GM15510 (cell line): ENCODE data around the gene HS2ST1.

Source experiments
- POLR2A ChIP-seq: IDR thresholded peaks from 3 replicates; pipeline ENCODE4 v1.6.1; 2011; ENCODE audit warnings: borderline replicate concordance; ENCODE audit not compliant: insufficient read length; ENCODE audit errors: extremely low read depth

Gene HS2ST1

GRCh38 chr1:86991549-86992186, 77.2 kb downstream of the HS2ST1 start:
- TF ChIP-seq POLR2A: no peak

DNA sequence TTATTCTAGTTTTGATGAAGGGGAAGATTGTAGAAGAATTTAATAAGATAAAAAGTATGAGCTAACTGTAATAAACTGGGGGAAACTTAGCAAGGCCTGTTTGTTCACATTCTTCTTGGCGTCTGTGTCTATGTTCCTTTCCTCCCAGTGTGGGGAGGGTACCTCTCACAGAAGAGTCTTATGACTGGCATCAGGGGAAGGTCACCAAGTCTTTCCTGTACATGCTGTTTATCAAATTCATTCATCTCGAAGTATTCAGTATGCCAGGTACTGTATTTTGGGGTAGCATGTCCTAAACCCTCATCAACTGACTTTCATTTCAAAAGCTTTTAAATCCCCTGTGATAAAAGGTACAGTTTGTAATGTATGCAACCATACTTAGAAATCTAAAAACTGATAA, 78.4 kb downstream of the HS2ST1 start:
- TF ChIP-seq POLR2A: no peak

DNA sequence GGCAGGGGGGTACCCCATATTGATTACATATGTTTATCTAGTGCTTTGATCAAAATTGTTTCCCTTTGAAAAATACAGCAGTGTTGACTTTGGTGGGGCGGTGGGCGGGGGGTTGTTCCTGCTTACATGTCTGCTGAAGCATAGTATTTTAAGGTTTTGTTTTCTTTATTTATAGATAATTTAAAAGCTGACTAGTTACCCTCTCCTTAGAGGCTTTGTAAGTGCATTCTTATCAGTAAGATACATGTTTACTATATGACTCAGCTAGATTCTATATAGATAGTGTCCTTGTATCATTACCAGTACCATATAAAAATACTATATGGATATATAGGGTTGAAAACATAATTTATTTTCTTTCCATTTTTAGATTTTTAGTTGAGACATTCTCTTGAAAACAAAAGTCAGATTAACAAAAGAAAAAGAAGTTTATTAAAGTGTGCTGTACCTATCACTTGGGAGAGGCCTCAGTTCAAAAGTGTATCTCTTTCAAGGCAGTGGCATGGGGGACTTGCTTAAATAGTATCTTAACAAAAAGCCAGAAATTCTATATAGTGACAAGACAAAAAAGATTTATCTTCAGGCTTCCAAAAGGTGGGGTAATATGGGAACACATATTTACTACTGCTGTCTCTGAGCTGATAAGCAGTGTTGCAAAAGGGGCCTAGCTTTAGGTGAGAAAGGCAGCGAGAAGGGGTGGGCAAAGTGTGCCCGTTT, 79.0 kb downstream of the HS2ST1 start:
- TF ChIP-seq POLR2A: no peak

- TF ChIP-seq POLR2A: no peak
Observed at GRCh38 chr1:86994061-86994460, 79.6 kb downstream of the HS2ST1 start.

DNA sequence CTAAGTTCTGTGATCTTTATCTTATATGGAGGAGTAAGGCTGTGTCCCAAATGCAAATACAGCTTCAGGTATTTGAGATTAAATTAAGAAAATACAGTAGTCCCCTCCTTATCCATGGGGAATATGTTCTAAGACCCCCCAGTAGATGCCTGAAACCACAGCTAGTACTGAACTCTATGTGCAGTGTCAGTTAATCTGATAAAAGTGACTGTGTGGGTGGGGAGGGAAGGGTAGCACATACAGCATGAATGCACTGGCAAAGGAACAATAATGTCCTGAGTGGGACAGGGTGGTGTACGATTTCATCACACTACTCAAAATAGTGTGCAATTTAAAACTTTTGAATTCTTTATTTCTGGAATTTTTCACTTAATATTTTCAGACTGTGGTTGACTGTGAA, 83.1 kb downstream of the HS2ST1 start:
- TF ChIP-seq POLR2A: no peak

DNA sequence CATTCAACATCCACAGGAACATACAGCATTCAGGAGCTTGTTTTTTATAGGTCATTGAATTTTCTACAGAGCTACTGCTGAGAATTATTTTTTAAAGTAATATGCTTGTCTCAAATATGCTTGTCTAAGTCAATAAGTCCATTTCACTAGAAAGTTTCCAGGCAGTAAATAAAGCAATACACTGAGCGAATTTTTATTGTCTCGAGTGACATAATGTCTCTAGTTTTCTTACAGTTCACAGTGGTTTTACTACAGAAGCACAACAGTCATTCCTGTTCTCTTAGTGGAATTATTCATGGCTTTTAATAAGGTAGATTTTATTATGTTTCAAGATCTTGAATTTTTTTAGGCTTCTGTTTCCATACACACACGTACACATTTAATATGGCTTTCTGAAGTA, 83.8 kb downstream of the HS2ST1 start:
- TF ChIP-seq POLR2A: no peak

DNA sequence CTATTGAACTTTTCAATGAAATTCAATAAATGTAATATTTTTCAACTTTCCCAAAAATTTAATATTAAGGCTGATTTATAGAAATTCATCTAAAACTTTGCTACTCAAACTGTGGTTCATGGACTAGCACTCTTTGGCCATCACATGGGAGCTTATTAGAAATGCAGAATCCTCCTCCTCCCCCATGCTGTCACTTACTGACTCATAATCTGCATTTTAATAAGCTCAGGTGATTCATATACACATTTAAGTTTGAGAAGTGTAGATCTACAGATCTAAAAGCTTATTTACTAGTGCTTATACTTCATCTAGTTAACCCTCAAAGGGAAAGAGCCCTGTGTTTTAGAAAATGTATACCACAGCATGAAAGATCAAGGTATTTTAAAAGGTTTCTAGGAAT, 84.3 kb downstream of the HS2ST1 start:
- TF ChIP-seq POLR2A: no peak

DNA sequence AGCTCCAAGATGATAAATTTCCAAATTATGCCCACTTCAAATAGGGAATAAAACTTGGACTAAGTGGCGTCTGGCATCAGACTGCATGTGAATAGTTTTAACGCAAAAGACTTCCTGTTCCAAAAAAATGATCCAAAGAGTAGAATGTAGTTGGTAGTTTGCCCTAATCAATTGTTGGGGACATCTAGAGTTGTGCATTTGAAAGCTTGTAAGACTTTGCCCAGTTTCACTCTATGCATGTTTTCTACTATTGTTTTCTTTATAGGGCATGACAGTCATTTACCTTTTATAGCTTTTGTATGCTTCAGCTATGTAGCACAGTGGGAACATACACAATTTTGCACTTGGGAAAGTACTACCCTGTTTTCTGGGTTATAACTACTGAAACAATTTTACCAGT, 86.0 kb downstream of the HS2ST1 start:
- TF ChIP-seq POLR2A: no peak

DNA sequence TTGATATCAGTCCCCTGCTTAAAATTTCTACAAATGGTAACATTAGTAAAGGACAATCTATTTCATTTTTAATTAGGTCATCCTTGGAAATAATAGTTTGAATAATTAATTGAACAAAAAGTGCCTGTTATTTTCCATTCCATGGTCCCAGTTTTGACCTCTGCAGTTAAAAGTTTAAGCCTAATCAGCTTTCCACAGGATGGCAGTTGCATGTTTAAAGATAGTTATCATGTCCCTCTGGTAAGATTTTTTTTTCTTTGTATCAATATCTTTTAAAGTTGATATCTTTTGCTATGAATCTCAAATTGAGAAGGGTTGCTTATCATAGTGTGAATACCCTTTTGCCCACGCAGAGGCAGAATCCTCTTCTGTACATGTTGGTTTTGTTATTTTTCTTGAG, 90.4 kb downstream of the HS2ST1 start:
- TF ChIP-seq POLR2A: no peak

- TF ChIP-seq POLR2A: no peak
Observed at GRCh38 chr1:87007323-87007722, 92.9 kb downstream of the HS2ST1 start.

DNA sequence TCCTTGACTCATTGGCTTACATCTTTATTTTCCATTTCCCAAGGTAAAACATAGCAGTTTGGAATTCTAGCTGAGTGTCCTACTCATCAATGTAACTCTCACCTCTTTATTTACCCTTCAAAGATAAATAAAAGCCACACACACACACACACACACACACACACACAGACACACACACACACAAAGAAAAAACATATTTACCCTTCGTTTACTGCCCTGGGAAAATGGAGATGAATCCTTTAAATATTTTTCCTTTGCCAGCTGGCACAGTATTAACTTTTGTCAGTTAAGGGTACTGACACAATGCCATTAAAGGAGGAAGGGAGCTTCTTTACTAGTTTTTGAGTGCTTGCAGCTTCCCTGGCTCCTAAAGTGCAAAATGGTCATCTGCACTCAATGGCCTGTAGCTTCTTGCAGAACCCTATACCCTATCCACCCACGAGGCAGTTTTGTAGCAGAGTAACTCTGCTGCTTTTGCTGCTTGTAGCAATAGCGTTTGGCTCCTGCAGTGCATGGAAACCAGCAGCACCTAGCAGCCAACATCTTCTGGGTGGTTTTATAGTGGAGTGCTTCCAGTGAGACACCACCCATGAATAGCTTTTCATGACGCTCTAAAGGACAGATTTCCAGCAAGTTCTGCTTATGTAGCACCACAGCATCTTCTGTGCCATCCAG, 103.7 kb downstream of the HS2ST1 start:
- no peak for TF ChIP-seq POLR2A

GRCh38 chr1:87023326-87023725, 108.9 kb downstream of the HS2ST1 start:
- no peak for TF ChIP-seq POLR2A

DNA sequence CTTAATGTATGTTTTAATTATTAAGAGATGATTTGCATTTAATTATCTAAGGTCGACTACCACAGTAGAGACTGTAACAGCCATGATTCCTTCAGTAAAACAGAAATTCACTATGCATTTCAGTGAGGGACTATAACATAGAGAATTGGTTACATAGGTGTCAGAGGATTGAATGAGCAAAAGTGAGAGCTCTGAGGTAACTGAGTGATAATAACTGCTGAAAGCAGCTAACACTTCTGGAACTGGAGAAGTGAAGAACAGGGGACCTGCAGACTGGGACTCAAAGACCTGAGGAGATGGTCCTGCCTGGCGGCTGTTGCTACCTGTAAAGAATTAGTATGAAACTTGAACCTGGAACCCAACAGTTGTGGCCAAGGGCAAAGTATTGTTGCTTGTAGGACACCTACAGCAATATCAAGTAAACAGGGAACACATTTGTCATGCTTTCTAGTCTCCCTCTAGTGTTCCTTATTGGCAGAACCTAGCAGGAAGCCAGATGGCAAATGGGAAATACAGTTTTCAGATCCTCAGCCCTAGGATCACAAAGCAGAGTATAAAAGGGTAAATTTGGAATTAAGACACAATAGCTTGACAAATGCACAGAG, 110.6 kb downstream of the HS2ST1 start:
- TF ChIP-seq POLR2A: no peak

GRCh38 chr1:87028576-87028975, 114.1 kb downstream of the HS2ST1 start:
- TF ChIP-seq POLR2A: no peak
